Brain microvascular endothelial cell (primary cell): ENCODE results near the gene AP2S1.

Source experiments
- DNase-seq: peaks from one replicate; pipeline ENCODE4 v3.0.0-alpha.2; 2020
- H3K27ac ChIP-seq: fragments of 250-450 bp; sonication (Bioruptor Pico); 2 replicates; pipeline ENCODE4 v1.5.1; 2020; ENCODE audit warnings: mild to moderate bottlenecking, moderate library complexity
- H3K27me3 ChIP-seq: fragments of 250-450 bp; sonication (Bioruptor Pico); replicated peaks from 2 replicates; pipeline ENCODE4 v1.5.1; 2020; ENCODE audit warnings: mild to moderate bottlenecking
- H3K36me3 ChIP-seq: fragments of 250-450 bp; sonication (Bioruptor Pico); replicated peaks from 2 replicates; pipeline ENCODE4 v1.5.1; 2020; ENCODE audit warnings: mild to moderate bottlenecking
- H3K4me3 ChIP-seq: 2 replicates; pipeline ENCODE4 v1.5.1; 2011; ENCODE audit warnings: low read depth, mild to moderate bottlenecking, control low read depth, low read length, moderate library complexity
- in situ Hi-C: cut with HindIII; loops from 2 replicates; pipeline ENCODE4 v1.10.0; 2017; ENCODE audit warnings: low sequenced_read_pairs, low pct_ligation_motif_present
- TF ChIP-seq, protein P1 (sequence below): IDR thresholded peaks from 2 replicates; pipeline ENCODE4 v1.5.1; 2011; ENCODE audit warnings: low read depth, mild to moderate bottlenecking, moderate library complexity, low read length, control low read depth, inconsistent platforms; ENCODE audit errors: missing control alignments

The AP2S1 gene

DNA sequence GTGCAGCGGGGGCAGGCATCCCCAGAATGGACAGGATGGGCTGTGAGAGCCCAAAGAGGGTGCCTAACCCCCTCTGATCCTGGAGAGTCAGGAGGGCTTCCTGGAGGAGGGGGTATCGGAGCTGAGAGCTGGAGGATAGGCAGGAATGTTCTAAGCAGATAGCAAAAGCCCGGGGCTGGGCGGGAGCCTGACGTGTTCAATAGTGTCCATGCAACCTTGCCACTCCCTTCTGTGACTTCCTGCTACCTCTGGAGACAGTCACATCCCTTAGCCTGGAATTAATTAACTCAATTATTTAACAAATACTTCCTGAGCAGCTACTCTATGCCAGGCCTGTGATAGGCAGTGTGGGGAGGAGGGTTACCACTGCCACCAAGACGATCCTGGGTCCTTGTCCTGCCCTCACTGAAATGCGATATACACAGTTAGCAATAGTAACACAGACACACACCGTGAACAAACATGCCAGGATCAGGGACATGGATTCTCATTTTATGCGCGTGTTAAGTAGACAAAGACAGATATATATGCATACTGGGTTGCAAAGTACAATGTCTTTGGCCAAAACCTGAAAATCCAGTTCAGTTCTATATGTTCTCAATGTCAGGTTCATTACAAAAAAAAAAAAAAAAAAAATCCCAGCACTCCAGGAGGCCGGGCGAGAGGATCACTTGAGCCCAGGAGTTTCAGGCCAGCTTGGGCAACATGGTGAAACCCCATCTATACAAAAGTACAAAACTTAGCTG lies 10.7 kb downstream of the AP2S1 start:
- DNase-seq, result no peak
- H3K27ac ChIP-seq, result no peak overlapping the region
- H3K36me3 ChIP-seq, result peaks cover 72% of the 10 kb centered on the region
- TF ChIP-seq, protein P1, sequence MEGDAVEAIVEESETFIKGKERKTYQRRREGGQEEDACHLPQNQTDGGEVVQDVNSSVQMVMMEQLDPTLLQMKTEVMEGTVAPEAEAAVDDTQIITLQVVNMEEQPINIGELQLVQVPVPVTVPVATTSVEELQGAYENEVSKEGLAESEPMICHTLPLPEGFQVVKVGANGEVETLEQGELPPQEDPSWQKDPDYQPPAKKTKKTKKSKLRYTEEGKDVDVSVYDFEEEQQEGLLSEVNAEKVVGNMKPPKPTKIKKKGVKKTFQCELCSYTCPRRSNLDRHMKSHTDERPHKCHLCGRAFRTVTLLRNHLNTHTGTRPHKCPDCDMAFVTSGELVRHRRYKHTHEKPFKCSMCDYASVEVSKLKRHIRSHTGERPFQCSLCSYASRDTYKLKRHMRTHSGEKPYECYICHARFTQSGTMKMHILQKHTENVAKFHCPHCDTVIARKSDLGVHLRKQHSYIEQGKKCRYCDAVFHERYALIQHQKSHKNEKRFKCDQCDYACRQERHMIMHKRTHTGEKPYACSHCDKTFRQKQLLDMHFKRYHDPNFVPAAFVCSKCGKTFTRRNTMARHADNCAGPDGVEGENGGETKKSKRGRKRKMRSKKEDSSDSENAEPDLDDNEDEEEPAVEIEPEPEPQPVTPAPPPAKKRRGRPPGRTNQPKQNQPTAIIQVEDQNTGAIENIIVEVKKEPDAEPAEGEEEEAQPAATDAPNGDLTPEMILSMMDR, result no peak
- H3K4me3 ChIP-seq, result no peak overlapping the region
- in situ Hi-C loops, result no loop called here
- H3K27me3 ChIP-seq, result no peaks in the 10 kb centered on the region

DNA sequence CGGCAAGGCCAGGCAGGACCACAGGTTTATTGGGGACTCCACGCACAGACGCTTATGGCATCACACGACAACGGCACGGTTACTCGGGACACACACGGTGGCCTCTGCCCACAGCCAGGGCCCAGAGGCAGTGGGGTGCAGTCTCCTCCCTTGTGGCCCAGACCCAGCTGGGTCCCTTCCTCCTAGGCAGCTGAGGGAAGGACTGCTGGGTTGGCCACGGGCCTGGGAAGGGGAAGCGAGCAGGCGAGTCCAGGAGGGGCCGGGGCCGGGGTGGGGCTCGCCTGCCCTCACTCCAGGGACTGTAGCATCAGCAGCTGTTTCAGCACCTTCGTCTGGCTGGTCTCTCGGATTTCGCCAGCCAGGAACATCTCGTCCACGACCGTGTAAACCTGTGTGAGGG lies 12.5 kb downstream of the AP2S1 start:
- DNase-seq, result no peak
- Histone ChIP-seq H3K36me3 (peaks cover 61% of the 10 kb centered on the region), H3K27me3 (no peaks in the 10 kb centered on the region), H3K4me3 (no peak overlapping the region), H3K27ac (no peak overlapping the region)
- in situ Hi-C loops, result no loop called here
- TF ChIP-seq, protein P1, result no peak

DNA sequence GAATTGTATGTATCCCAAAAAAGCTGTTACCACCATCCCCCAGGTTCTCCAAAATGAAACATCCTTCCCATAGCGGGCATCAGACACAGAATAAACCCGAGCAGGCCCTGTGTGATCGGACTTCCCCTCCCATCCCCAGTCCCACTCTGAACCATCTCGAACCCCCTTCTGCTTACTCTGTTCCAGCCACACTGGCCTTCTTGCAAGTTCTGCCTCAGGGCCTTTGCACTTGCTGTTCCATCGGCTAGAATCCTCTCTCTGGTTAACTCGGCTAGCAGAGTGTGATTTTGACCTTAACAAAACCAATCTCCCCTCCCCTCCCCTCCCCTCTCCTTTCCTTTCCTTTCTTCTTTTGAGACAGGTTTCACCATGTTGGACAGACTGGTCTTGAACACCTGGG lies 15.7 kb downstream of the AP2S1 start:
- no peak overlapping the region for H3K27ac ChIP-seq
- H3K27me3 ChIP-seq, result no peaks in the 10 kb centered on the region
- TF ChIP-seq, protein P1, result no peak
- in situ Hi-C loops, result no loop called here
- H3K4me3 ChIP-seq, result no peak overlapping the region
- H3K36me3 ChIP-seq, result peaks cover 40% of the 10 kb centered on the region
- no peak for DNase-seq

DNA sequence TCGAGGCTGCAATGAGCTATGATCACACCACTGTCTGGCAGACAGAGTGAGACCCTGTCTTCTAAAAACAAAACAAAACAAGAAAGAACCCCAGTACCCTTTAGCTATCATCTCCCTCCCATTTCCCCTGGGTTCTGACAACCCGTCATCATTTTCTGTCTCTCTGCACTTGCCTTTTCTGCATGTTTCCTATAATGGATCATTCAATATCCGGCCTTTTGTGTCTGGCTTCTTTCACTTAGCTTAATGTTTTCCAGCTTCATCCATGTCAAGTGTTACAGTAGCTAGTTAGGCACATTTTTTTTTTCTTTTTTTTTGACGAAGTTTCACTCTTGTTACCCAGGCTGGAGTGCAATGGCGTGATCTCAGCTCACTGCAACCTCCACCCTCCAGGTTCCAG lies 16.5 kb downstream of the AP2S1 start:
- TF ChIP-seq, protein P1, result no peak
- H3K36me3 ChIP-seq, result peaks cover 32% of the 10 kb centered on the region
- H3K4me3 ChIP-seq, result no peak overlapping the region
- no peaks in the 10 kb centered on the region for H3K27me3 ChIP-seq
- in situ Hi-C loops, result no loop called here
- H3K27ac ChIP-seq, result no peak overlapping the region
- no peak for DNase-seq

DNA sequence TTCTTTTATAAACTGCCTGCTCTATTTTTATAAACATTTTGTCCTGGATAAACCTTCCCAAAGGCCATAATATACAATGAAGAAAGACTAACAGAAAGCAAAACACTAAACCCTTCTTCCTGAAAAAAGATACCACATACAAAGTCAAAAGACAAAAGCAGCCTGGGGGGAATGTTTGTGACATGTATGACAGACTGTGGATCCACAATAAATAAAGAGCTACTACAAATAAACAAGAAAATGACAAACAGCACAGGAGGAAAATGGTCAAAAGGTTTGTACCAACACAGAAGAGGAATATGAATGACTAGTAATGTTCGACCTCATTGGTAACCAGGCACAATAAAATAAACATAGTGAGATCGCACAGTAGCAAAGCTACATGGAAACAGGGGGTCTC lies 19.8 kb downstream of the AP2S1 start:
- H3K36me3 ChIP-seq, result peaks cover 4% of the 10 kb centered on the region
- no peak overlapping the region for H3K27ac ChIP-seq
- in situ Hi-C loops, result no loop called here
- TF ChIP-seq, protein P1, result no peak
- no peak for DNase-seq
- H3K4me3 ChIP-seq, result no peak overlapping the region
- no peaks in the 10 kb centered on the region for H3K27me3 ChIP-seq

DNA sequence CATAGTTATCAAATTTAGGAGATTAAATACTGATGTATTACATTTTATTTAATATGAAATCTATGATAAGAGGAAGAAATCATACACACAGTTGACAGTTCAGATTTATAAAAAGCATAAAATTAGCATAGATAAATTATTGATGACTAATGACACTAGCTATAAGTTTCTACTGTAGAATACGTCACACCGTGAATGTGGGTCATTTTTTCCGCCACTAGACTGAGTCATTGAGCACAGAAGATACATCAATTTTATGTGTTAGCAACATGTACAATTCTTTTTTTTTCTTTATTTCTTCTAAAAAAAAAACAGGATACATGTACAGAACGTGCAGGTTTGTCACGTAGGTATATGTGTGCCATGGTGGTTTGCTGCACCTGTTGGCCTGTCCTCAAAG lies 22.2 kb downstream of the AP2S1 start:
- no peak overlapping the region for H3K4me3 ChIP-seq
- TF ChIP-seq, protein P1, result no peak
- H3K27ac ChIP-seq, result no peak overlapping the region
- no peaks in the 10 kb centered on the region for H3K36me3 ChIP-seq
- no peaks in the 10 kb centered on the region for H3K27me3 ChIP-seq
- DNase-seq, result no peak
- in situ Hi-C loops, result no loop called here
